GM20000 (cell line): ENCODE measurements around the gene PPARD.

Source experiments
- DNase-seq: peaks from one replicate; pipeline ENCODE4 v3.0.0; 2012; ENCODE audit warnings: low spot score
- TF ChIP-seq, protein P1 (sequence below): IDR thresholded peaks from 2 replicates; pipeline ENCODE4 v1.5.1; 2012; ENCODE audit warnings: mild to moderate bottlenecking, control low read depth; ENCODE audit errors: extremely low read depth, missing control alignments

The PPARD gene

DNA sequence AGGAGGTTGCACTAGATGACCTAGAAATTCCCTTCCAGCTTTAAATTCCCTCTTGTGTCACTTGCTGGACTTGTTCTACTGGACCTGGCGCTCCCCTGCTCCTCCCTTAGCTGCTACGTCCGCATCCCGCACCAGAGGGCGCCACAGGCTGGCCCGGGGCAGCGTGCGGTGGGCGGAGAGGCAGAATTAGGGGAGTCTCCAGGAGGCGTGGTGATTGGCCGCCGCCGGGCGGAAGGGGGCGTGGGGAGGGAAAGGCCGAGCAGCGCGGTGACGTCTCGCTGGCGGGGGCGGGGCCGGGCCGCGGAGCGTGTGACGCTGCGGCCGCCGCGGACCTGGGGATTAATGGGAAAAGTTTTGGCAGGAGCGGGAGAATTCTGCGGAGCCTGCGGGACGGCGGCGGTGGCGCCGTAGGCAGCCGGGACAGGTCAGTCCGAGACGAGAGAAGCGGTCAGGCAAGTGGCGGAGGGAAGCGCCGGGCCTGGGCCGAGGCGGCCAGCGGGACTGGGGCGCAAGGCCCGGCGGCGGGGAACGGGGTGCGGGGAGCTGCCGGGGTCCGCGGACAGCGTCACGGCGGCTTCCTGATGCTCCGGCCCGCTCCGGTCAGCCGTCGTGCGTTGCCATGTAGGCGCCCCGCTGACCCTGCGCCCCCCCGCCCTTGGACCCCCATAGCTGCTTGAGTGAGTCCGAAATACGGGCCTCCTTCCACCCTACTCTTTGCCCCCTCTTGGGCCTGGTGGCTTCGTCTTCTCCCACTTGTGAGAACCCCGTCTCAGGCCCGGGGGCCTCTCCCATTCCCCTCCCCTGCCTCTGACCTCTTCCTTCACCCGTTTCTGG lies at the start of gene PPARD:
TSS of gene PPARD (plus strand) at position 301 of the 834 bp plus-strand sequence. CDS start 68,530 bp downstream, outside the sequence.
- peak; percentile 100 for DNase-seq
- TF ChIP-seq, protein P1, sequence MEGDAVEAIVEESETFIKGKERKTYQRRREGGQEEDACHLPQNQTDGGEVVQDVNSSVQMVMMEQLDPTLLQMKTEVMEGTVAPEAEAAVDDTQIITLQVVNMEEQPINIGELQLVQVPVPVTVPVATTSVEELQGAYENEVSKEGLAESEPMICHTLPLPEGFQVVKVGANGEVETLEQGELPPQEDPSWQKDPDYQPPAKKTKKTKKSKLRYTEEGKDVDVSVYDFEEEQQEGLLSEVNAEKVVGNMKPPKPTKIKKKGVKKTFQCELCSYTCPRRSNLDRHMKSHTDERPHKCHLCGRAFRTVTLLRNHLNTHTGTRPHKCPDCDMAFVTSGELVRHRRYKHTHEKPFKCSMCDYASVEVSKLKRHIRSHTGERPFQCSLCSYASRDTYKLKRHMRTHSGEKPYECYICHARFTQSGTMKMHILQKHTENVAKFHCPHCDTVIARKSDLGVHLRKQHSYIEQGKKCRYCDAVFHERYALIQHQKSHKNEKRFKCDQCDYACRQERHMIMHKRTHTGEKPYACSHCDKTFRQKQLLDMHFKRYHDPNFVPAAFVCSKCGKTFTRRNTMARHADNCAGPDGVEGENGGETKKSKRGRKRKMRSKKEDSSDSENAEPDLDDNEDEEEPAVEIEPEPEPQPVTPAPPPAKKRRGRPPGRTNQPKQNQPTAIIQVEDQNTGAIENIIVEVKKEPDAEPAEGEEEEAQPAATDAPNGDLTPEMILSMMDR = peak; percentile 96

DNA sequence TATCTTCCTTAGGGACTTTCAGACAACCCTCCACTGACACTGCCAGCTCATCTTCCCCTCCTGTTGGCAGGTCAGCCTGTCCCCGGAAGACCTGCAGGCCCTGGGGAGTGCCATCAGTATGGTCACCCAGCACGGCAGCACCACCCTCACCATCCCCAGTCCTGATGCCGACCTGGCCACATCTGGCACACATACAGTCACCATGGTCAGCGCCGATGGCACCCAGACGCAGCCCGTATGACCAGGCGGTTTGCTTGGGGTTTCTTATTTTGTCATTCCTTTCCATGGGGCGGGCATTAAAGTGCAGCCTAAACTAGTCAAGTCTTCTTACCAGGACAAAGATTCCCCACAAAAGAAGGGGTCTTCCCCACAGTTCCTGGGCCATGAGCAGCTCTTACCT lies 48.7 kb upstream of the PPARD start:
- TF ChIP-seq, protein P1 = no peak
- no peak for DNase-seq

DNA sequence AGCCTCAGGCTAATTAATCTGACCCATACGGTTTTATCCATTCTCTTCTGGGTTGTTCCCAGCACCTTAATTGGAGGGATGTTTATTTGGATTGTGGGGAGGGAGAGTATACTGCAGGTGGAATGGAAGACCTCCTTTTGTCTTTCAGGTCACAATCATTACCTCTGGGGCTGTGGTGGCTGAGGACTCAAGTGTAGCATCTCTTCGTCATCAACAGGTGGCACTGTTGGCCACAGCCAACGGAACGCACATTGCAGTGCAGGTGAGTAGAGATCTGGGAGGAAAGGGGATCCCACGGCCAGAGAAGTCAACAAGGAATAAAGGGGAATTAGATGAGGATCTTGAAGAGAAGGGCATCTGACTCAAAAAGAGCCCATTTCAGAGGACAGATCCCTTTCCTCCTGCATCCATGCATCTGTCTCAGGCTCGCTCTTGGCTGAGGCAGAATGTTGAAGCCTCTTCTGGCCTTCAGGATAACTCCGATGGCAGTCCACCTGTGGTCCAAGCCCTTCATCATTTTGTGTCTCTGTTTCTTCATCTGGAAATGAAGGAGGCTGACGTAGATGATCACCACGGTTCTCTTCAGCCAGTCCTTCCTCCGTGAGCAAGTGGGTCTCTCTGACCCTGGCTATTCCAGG lies 47.9 kb upstream of the PPARD start:
- peak; percentile 74 for DNase-seq
- TF ChIP-seq, protein P1 = peak; percentile 80

DNA sequence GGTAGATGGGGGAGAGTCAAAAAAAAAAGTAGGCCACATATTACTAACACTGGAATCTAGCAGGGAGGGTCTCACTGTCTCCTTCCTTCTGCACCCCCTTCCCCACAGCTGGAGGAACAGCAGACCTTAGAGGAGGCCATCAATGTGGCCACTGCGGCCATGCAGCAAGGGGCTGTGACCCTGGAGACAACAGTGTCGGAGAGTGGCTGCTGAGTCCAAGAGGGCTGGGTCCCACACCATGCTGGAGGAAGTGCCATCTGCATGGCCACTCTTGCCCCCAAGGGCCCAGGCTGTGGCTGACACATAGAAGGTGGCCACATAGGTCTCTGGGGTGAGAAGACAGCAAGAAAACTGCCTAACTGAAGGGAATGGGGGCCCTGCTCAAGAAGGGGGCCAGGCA lies 47.3 kb upstream of the PPARD start:
- TF ChIP-seq, protein P1 = no peak
- DNase-seq = no peak

DNA sequence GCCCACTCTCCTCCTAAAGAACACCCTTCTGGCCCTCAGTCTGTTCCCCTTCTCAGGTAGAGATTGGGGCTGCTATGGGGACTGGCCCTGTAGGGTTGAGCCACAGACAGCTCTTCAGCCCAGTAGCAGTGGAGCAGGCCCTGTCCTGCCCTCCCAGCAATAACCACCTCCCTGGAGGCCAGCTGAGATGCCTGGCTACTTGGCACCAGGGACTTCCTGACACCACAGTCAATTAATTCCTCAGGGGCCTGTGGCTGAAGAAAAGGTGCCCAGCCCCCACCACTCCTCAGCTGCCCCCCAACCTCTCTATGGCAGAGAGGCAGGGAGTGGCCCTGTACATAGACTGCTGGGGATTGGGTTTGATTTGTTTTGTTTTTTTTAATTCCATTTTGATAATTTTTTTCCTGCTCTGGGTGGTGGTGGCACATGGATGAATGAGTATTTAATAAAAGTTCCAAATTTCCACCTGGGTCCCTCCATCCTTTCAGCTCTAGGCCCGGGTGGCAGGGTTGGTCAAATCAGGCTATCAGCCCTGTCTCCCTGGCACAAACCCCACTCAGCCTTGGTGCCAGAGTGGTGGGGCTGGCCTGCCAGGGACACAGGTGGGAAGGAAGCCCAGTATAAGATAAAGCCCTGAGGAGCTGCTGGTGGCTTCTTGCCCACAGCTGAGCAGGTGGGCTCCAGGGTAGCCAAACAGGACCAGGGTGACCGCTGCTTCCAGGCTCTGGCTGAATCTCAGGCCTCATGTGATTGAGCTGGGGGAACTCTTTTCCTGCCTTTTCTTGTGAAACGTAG lies 46.6 kb upstream of the PPARD start:
- no peak for DNase-seq
- TF ChIP-seq, protein P1 = no peak

DNA sequence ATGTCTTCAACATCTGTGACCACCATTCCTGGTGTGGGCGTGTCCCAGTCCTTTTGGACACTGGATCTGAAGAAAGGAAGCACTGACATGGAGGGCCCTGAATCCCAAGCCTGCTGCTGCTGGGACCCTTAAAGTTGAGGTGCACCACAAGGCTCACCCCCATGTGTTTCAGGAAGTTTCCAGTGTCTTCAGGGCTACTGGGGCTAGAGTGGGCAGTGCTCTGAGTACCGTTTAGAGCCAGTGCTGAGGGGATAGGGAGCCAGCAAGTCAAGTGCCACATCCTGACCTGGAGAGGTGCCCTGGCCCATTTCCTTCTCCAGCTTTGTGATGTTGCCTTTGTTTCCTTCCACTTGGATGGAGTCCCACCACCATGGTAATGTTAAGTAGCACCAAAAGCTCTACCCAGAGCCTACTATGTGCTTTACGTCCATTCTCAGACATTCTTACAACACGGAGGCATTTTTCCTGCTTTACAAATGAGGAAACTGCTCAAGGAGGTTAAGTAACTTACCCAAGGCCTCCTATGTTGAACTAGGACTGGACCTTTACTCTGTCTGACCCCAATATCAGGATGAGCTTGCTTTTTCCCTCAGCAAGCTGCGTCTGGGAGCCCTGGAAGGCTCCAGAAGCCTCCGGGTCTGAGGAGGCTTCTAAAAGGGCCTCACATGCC lies 45.3 kb upstream of the PPARD start:
- no peak for DNase-seq
- TF ChIP-seq, protein P1 = no peak
